Suprapubic skin (tissue), 4 donors: ENCODE measurements around the gene MYMK. TPM values are rescaled to one million over a fixed set of nuclear protein-coding genes. Genes with fewer than 3 reads are reported as not detected.

Experiments
- DNase-seq, 2 donors: peaks; one replicate each; pipeline ENCODE4 v3.0.0-alpha.2; 2019; ENCODE audit warnings: low spot score in 2 of 2
- H3K27ac ChIP-seq: fragments of 200-600 bp; sonication (generic); one replicate; pipeline ENCODE4 v1.5.1; 2019
- H3K27me3 ChIP-seq: fragments of 200-600 bp; sonication (generic); one replicate; pipeline ENCODE4 v1.5.1; 2019
- H3K36me3 ChIP-seq: fragments of 200-600 bp; sonication (generic); one replicate; pipeline ENCODE4 v1.5.1; 2019
- H3K4me1 ChIP-seq: fragments of 200-600 bp; sonication (generic); one replicate; pipeline ENCODE4 v1.5.1; 2019
- H3K4me3 ChIP-seq: fragments of 200-600 bp; sonication (generic); one replicate; pipeline ENCODE4 v1.5.1; 2019; ENCODE audit warnings: mild to moderate bottlenecking
- H3K9me3 ChIP-seq: fragments of 200-600 bp; sonication (generic); one replicate; pipeline ENCODE4 v1.5.1; 2019
- EP300 ChIP-seq: sonication (generic); formaldehyde crosslinking; IDR thresholded peaks from one replicate; pipeline ENCODE4 v1.6.1; 2017; ENCODE audit warnings: antibody characterized with exemption
- POLR2A ChIP-seq, 2 donors: fragments of 450-650 bp; IDR thresholded peaks; one replicate each; pipeline ENCODE4 v1.6.1; 2017; ENCODE audit warnings: antibody characterized with exemption in 2 of 2, mild to moderate bottlenecking in 2 of 2, moderate library complexity in 2 of 2
- POLR2AphosphoS5 ChIP-seq, 3 donors: sonication (generic); formaldehyde crosslinking; IDR thresholded peaks; one replicate each; pipeline ENCODE4 v1.6.1; 2017; ENCODE audit warnings: antibody characterized with exemption in 3 of 3
- WGBS: methylation state at CpG from one replicate; pipeline ENCODE4 v1.1.5; 2018; 5-methylcytosine and 5-hydroxymethylcytosine counted together
- total RNA-seq, 4 donors: library from RNA; depleted of rRNA; stranded (reverse); fragments of >200 nt; gene quantifications; one replicate each; pipeline ENCODE4 v1.1.0, GENCODE V29; 2016
- TF ChIP-seq, protein P1 (sequence below), 2 donors: fragments of 200-600 bp in 1 of 2; fragments of 450-650 bp in 1 of 2; sonication (generic) in 1 of 2; IDR thresholded peaks; one replicate each; pipeline ENCODE4 v1.5.1; 2016 to 2019; ENCODE audit warnings: antibody characterized with exemption in 2 of 2, mild to moderate bottlenecking in 1 of 2, moderate library complexity in 1 of 2

MYMK gene
- total RNA-seq, 4 donors from 2014 or later: not detected

DNA sequence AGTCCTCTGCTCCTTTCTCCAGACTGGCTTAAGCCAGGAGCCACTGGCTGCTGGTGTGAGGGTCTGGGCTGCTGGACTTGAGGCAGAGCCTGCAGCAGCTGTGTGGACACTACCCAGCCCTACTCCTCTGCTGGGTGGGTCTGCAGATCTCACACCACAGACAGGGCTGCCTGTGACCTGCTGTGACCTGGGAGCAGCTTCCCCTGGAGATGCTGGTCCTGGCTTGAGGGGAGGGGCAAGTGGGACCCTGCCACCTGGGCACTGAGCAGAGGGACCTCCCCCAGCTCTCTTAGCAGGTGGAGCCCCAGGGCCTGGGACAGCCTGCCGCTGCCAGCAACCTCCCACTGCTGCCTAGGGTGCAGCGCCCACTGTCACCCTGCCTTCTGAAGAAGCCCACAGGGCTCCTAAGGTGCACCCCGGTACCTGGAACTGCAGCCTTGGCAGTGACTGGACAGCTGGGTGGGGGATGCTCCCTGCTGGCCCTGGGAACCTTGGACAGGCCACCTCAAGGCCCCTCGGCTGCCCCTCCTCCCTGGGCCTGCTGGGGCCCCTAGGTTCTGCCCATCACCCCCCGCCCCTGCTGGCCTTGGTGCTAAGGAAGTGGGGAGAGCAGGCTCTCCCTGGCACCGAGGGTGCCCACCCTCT, 55.9 kb downstream of the MYMK start:
- Histone ChIP-seq H3K4me1 (no peaks in the 10 kb centered on the region), H3K27me3 (no peaks in the 10 kb centered on the region), H3K27ac (no peak overlapping the region), H3K4me3 (no peak overlapping the region), H3K36me3 (peaks cover 10% of the 10 kb centered on the region), H3K9me3 (no peaks in the 10 kb centered on the region)
- no CpG with 5 or more reads among the region's 6 CpGs for WGBS
- TF ChIP-seq POLR2AphosphoS5 (IDR thresholded peaks at IDR 0.05): no peak
- no peak for TF ChIP-seq EP300
- TF ChIP-seq POLR2A (IDR thresholded peaks at IDR 0.05): no peak
- TF ChIP-seq, protein P1, sequence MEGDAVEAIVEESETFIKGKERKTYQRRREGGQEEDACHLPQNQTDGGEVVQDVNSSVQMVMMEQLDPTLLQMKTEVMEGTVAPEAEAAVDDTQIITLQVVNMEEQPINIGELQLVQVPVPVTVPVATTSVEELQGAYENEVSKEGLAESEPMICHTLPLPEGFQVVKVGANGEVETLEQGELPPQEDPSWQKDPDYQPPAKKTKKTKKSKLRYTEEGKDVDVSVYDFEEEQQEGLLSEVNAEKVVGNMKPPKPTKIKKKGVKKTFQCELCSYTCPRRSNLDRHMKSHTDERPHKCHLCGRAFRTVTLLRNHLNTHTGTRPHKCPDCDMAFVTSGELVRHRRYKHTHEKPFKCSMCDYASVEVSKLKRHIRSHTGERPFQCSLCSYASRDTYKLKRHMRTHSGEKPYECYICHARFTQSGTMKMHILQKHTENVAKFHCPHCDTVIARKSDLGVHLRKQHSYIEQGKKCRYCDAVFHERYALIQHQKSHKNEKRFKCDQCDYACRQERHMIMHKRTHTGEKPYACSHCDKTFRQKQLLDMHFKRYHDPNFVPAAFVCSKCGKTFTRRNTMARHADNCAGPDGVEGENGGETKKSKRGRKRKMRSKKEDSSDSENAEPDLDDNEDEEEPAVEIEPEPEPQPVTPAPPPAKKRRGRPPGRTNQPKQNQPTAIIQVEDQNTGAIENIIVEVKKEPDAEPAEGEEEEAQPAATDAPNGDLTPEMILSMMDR (IDR thresholded peaks at IDR 0.05): no peak
- no peak for DNase-seq

DNA sequence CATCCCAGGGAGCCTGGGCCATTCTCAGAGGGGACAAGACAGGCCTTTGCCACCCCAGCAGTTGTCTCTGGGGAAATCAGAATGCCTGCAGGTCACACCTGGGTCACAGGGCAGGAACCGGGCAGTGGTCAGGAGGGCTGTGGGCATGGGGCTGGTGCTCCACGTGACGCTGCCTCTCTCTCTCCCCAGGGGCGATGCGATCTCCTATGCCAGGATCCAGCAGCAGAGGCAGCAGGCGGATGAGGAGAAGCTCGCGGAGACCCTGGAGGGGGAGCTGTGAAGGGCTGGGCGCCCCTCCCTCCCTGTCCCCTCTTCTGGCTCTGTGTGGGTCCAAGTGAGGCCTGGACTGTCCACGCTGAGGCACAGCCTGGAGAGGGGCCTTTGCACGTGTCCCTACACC, 56.4 kb downstream of the MYMK start:
- DNase-seq: no peak
- Histone ChIP-seq H3K4me1 (no peaks in the 10 kb centered on the region), H3K9me3 (no peaks in the 10 kb centered on the region), H3K36me3 (peaks cover 15% of the 10 kb centered on the region), H3K27ac (no peak overlapping the region), H3K4me3 (no peak overlapping the region), H3K27me3 (no peaks in the 10 kb centered on the region)
- no CpG with 5 or more reads among the region's 11 CpGs for WGBS
- TF ChIP-seq POLR2A (IDR thresholded peaks at IDR 0.05): no peak
- no peak for TF ChIP-seq EP300
- TF ChIP-seq POLR2AphosphoS5 (IDR thresholded peaks at IDR 0.05): no peak
- TF ChIP-seq, protein P1 (IDR thresholded peaks at IDR 0.05): no peak

DNA sequence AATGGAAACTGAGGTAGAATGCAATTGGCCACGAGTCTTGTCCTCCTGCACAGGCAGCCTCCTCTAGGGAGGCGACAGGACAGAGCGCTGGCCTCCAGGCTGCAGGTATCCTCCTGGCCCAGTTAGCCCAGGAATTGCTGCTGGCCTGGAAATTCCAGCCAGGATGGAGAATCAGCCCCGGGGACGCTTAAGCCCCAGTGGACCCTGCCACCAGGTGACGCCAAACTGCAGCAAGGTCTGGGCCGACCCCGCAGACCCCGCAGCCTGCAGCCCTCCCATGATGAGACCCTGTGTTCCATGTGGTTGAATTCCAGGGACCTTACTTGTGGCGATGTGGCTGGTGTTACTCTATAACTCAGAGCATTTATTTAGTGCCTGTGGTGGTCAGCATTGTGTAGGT, 57.7 kb downstream of the MYMK start:
- Histone ChIP-seq H3K9me3 (no peaks in the 10 kb centered on the region), H3K4me1 (no peaks in the 10 kb centered on the region), H3K27me3 (no peaks in the 10 kb centered on the region), H3K4me3 (no peak overlapping the region), H3K36me3 (peaks cover 15% of the 10 kb centered on the region), H3K27ac (no peak overlapping the region)
- DNase-seq: no peak
- TF ChIP-seq, protein P1 (IDR thresholded peaks at IDR 0.05): no peak
- no peak for TF ChIP-seq POLR2A (IDR thresholded peaks at IDR 0.05)
- no peak for TF ChIP-seq POLR2AphosphoS5 (IDR thresholded peaks at IDR 0.05)
- no peak for TF ChIP-seq EP300
- 91% methylated on average over 10 of the region's 10 CpGs for WGBS

- Histone ChIP-seq H3K4me3 (no peak overlapping the region), H3K4me1 (peaks cover 2% of the 10 kb centered on the region), H3K27me3 (no peaks in the 10 kb centered on the region), H3K9me3 (no peaks in the 10 kb centered on the region), H3K36me3 (peaks cover 15% of the 10 kb centered on the region), H3K27ac (no peak overlapping the region)
- no peak for DNase-seq
- WGBS: 72% methylated on average over 6 of the region's 6 CpGs
- TF ChIP-seq POLR2A (IDR thresholded peaks at IDR 0.05): no peak
- TF ChIP-seq POLR2AphosphoS5 (IDR thresholded peaks at IDR 0.05): no peak
- no peak for TF ChIP-seq EP300
- TF ChIP-seq, protein P1 (IDR thresholded peaks at IDR 0.05): no peak
Measured at GRCh38 chr9:133465984-133466383, 58.8 kb downstream of the MYMK start.

DNA sequence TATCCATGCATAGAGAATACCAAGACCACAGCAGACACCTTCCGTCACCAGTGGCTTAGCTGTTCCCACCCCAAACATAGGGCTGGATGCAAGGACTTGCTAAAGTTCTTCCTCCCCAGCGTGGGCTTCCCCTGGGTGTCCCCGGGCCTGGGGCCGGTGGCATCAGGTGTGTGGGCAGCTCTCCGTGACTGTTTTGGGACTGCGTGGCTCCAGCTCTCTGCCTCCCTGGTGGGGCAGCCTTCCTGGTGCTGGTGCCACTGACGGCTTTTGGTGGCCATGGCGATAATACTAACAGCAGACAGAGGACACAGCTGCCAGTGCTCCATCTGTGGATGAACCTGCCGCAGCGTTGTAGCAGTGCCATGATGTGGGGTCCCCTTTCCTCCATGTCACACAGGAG, 60.1 kb downstream of the MYMK start:
- no peak overlapping the region for H3K27ac ChIP-seq
- DNase-seq: no peak
- H3K27me3 ChIP-seq: no peaks in the 10 kb centered on the region
- no peaks in the 10 kb centered on the region for H3K9me3 ChIP-seq
- peaks cover 15% of the 10 kb centered on the region for H3K36me3 ChIP-seq
- peaks cover 12% of the 10 kb centered on the region for H3K4me1 ChIP-seq
- TF ChIP-seq POLR2A (IDR thresholded peaks at IDR 0.05): no peak
- WGBS: 100% methylated on average over 6 of the region's 10 CpGs
- H3K4me3 ChIP-seq: no peak overlapping the region

Other genes starting within 250 kb of the MYMK start
- 10 to 100 TPM in 2 of 4 donors, 1 to 10 TPM in 2; 2.6 to 17.9 (median 7.9) TPM for gene ABO, start 249.8 kb downstream of the MYMK start, total RNA-seq
- gene SURF6, start 188.8 kb downstream of the MYMK start, total RNA-seq: 10 to 100 TPM; 11.5 to 17.1 (median 15.8) TPM
- 10 to 100 TPM; 11.5 to 27.4 (median 18.8) TPM for gene MED22, start 176.8 kb downstream of the MYMK start, total RNA-seq
- gene RPL7A, start 176.7 kb downstream of the MYMK start, total RNA-seq: 1,000 to 10,000 TPM; 1,468 to 3,048 (median 2,531) TPM
- 10 to 100 TPM; 29.1 to 45.0 (median 33.4) TPM for gene SURF1, start 168.5 kb downstream of the MYMK start, total RNA-seq
- gene SURF2, start 168.4 kb downstream of the MYMK start, total RNA-seq: 10 to 100 TPM; 15.3 to 42.3 (median 31.2) TPM
- 100 to 1,000 TPM in 3 of 4 donors, 10 to 100 TPM in 1; 71.7 to 136 (median 118) TPM for gene SURF4, start 148.9 kb downstream of the MYMK start, total RNA-seq
- 1 to 10 TPM in 3 of 4 donors, not detected in 1; 1.8 to 4.2 (median 2.3) TPM for gene STKLD1, start 148.6 kb downstream of the MYMK start, total RNA-seq
- gene REXO4, start 106.9 kb downstream of the MYMK start, total RNA-seq: 10 to 100 TPM; 20.9 to 28.3 (median 22.2) TPM
- 1 to 10 TPM; 1.2 to 3.3 (median 1.6) TPM for gene ADAMTS13, start 102.6 kb downstream of the MYMK start, total RNA-seq
- 10 to 100 TPM in 2 of 4 donors, 1 to 10 TPM in 2; 6.8 to 11.6 (median 9.4) TPM for gene CACFD1, start 65.0 kb downstream of the MYMK start, total RNA-seq
- 1 to 10 TPM in 1 of 4 donors, under 1 TPM in 3; 0.29 to 3.7 (median 0.49) TPM for gene SLC2A6, start 45.9 kb downstream of the MYMK start, total RNA-seq
- under 1 TPM; 0.16 to 0.85 (median 0.46) TPM for gene ADAMTSL2, start 9.7 kb upstream of the MYMK start, total RNA-seq
- not detected for gene FAM163B, start 84.4 kb upstream of the MYMK start, total RNA-seq
- not detected for gene DBH, start 111.4 kb upstream of the MYMK start, total RNA-seq
- under 1 TPM in 3 of 4 donors, not detected in 1; 0.32 to 0.98 (median 0.44) TPM for gene SARDH, start 213.4 kb upstream of the MYMK start, total RNA-seq